Calu3 (cell line): ENCODE data around the gene LAMA2. TPM values are rescaled to one million over a fixed set of nuclear protein-coding genes. Genes with fewer than 3 reads are reported as not detected.

ENCODE experiments used
- BruUV-seq: library from RNA; stranded (reverse); fragments of 400-500 nt; replicated peaks from 2 replicates; lab custom pipeline; 2021; lab: Mats Ljungman, UMichigan
- CTCF ChIA-PET: fragments of 300-600 bp; sonication (Branson Sonifier 250); formaldehyde crosslinking; loops from one replicate; lab custom pipeline; 2022; ENCODE audit warnings: antibody characterized with exemption; lab: Charles Lee
- DNase-seq: peaks from one replicate; pipeline ENCODE4 v3.0.0; 2022
- H3K27ac Mint-ChIP-seq: one replicate; pipeline ENCODE4 v1.8.0; 2022; ENCODE audit warnings: mixed read lengths; ENCODE audit not compliant: unreplicated experiment
- H3K27me3 Mint-ChIP-seq: one replicate; pipeline ENCODE4 v1.8.0; 2022; ENCODE audit warnings: mixed read lengths; ENCODE audit not compliant: unreplicated experiment
- H3K36me3 Mint-ChIP-seq: one replicate; pipeline ENCODE4 v1.8.0; 2022; ENCODE audit warnings: mild to moderate bottlenecking, moderate library complexity, mixed read lengths; ENCODE audit not compliant: insufficient read depth, unreplicated experiment
- H3K4me1 Mint-ChIP-seq: one replicate; pipeline ENCODE4 v1.8.0; 2022; ENCODE audit warnings: mild to moderate bottlenecking, low read depth, mixed read lengths; ENCODE audit not compliant: unreplicated experiment
- H3K4me3 Mint-ChIP-seq: one replicate; pipeline ENCODE4 v1.8.0; 2022; ENCODE audit warnings: mild to moderate bottlenecking, low read depth, moderate library complexity, mixed read lengths; ENCODE audit not compliant: unreplicated experiment
- H3K9me3 Mint-ChIP-seq: one replicate; pipeline ENCODE4 v1.8.0; 2022; ENCODE audit warnings: low read depth, mixed read lengths; ENCODE audit not compliant: unreplicated experiment
- CTCF ChIP-seq: fragments of 200-600 bp; IDR thresholded peaks from one replicate; pipeline ENCODE4 v1.8.0; 2022; ENCODE audit warnings: antibody characterized with exemption; ENCODE audit not compliant: unreplicated experiment
- intact Hi-C: fragments of 100-400 bp; cut with micrococcal nuclease; formaldehyde crosslinking; loops from one replicate; pipeline ENCODE4 v1.10.0; 2022; ENCODE audit not compliant: unreplicated experiment
- total RNA-seq: library from RNA; stranded (reverse); gene quantifications from 2 replicates; pipeline ENCODE4 v1.2.3, GENCODE V29; 2022

The LAMA2 gene
- total RNA-seq, 1 experiment from 2014 or later: 0.80 TPM

- Mint-ChIP-seq H3K27me3 (no peaks in the 10 kb centered on the region), H3K4me3 (no peak overlapping the region), H3K9me3 (no peaks in the 10 kb centered on the region), H3K36me3 (no peaks in the 10 kb centered on the region), H3K27ac (no peak overlapping the region), H3K4me1 (no peaks in the 10 kb centered on the region)
- CTCF ChIA-PET: no interaction called here
- no TSS peak for BruUV-seq
- DNase-seq: no peak
- TF ChIP-seq CTCF: no peak
- intact Hi-C loops: no loop called here
Observed at GRCh38 chr6:129108337-129108736, 225.4 kb downstream of the LAMA2 start.

GRCh38 chr6:129110690-129111343 is 227.9 kb downstream of the LAMA2 start:
- intact Hi-C loops: no loop called here
- no peak for TF ChIP-seq CTCF
- no peak overlapping the region for H3K4me3 Mint-ChIP-seq
- H3K4me1 Mint-ChIP-seq: no peaks in the 10 kb centered on the region
- DNase-seq: no peak
- H3K9me3 Mint-ChIP-seq: no peaks in the 10 kb centered on the region
- no peaks in the 10 kb centered on the region for H3K27me3 Mint-ChIP-seq
- H3K36me3 Mint-ChIP-seq: no peaks in the 10 kb centered on the region
- H3K27ac Mint-ChIP-seq: no peak overlapping the region
- CTCF ChIA-PET: no interaction called here
- no TSS peak for BruUV-seq

GRCh38 chr6:129111346-129111745 is 228.4 kb downstream of the LAMA2 start:
- H3K27ac Mint-ChIP-seq: no peak overlapping the region
- CTCF ChIA-PET: no interaction called here
- no peaks in the 10 kb centered on the region for H3K27me3 Mint-ChIP-seq
- no peaks in the 10 kb centered on the region for H3K36me3 Mint-ChIP-seq
- no peak for DNase-seq
- H3K4me1 Mint-ChIP-seq: no peaks in the 10 kb centered on the region
- intact Hi-C loops: no loop called here
- BruUV-seq: no TSS peak
- no peak for TF ChIP-seq CTCF
- H3K9me3 Mint-ChIP-seq: no peaks in the 10 kb centered on the region
- no peak overlapping the region for H3K4me3 Mint-ChIP-seq

GRCh38 chr6:129111853-129112252 is 228.9 kb downstream of the LAMA2 start:
- H3K9me3 Mint-ChIP-seq: no peaks in the 10 kb centered on the region
- CTCF ChIA-PET: no interaction called here

More at GRCh38 chr6:129111853-129112252, 228.9 kb downstream of the LAMA2 start:
- Mint-ChIP-seq H3K27me3 (no peaks in the 10 kb centered on the region), H3K27ac (no peak overlapping the region), H3K4me1 (no peaks in the 10 kb centered on the region), H3K36me3 (no peaks in the 10 kb centered on the region), H3K4me3 (no peak overlapping the region)
- intact Hi-C loops: no loop called here
- no TSS peak for BruUV-seq
- DNase-seq: no peak
- no peak for TF ChIP-seq CTCF
